GM21825 (cell line): Measurements from ENCODE around the gene NFRKB.

Experiments
- ATAC-seq: cut with Tn5 transposase; IDR thresholded peaks from one replicate; pipeline ENCODE4 v1.9.1; 2021; ENCODE audit warnings: mild to moderate bottlenecking, moderate library complexity; ENCODE audit not compliant: unreplicated experiment

Gene NFRKB

DNA sequence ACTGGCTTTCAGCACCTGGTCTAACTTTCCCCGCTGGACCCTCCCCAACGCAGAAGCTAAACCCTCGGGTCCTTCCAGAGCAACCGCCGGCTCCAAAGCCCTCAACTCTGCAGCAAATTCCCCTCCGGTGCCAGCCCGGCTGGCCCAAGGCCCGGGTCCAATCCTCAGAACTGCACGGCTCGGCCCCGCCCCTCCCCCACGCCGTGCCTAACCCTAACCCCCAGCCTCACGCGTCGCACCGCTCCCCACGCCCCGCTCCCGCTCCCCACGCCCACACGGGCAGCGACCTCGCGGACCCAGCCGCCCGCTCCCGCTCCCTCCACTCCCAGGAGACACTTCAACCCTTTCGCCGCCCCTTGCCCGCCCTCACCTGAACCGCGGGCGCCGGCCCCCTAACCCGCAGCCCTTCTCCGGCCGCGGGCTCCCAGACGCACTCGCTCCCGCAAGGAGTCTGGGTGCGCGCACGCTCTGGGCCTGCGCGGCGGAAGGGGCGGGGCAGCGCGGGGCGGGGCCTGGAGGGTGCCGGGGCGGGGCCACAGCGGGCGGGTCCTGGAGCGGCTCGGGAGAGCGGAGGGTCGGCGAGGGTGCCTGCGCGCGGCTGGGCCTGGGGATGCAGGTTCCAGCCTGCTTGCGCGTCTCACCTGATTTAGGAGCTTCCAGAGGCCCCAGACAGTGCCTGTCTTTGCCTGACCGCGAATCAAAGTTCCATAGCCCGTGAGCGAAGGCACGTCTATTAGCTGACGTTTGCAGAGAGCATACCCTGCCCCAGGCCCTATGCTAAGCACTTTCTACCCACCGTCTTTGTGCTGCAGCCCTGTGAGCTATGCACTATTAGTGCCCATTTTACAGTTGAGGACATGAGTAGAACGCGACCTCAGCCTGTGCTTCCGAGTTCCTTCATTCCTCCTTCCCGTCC lies at the start of gene NFRKB:
Gene NFRKB, minus strand, starts transcription at position 453 of the 916 bp plus-strand sequence. CDS start 2,729 bp downstream, outside the sequence.
- peak; percentile 96 for ATAC-seq

GRCh38 chr11:129944696-129945095 lies 49.3 kb upstream of the NFRKB start:
- ATAC-seq = no peak

DNA sequence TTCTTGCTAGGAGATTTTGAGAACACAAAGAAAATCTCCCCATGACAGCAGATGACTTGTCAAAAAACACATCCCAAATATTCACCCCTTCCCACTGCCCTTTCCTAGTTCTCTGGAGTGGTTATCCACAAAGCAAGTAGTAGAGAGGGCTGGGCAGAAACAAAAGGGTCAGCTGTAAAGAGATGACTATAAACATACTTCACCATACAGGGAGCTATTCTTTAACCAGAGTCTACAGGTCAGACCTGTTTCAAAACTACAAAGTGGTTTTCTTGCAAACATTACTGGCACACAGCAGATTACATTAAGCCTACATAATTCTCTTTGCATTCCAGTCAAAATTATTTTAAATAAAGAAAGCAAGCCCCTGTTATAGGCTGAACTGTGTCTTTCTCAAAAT lies 47.7 kb upstream of the NFRKB start:
- no peak for ATAC-seq

DNA sequence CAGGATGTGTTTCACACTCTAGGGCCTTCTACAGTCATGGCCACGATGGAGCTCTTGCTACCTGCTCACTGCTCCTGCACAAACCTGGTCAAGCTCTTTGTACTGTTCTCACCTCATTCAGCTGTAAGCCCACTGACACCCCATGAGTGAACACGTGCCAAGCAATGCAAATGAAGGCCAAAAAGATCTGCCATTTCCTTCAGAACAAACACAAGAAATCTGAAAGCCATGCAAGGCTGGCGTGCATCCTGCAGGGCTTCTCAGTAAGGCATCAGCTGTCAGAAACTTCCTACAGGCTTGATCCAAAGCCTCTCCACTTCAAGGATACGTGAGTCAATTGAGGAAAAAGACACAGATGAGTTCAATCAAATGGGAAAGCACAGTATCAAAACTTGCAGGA lies 44.1 kb upstream of the NFRKB start:
- ATAC-seq = no peak

- ATAC-seq = no peak
These were observed 43.4 kb upstream of the NFRKB start for GRCh38 chr11:129938764-129939163.

DNA sequence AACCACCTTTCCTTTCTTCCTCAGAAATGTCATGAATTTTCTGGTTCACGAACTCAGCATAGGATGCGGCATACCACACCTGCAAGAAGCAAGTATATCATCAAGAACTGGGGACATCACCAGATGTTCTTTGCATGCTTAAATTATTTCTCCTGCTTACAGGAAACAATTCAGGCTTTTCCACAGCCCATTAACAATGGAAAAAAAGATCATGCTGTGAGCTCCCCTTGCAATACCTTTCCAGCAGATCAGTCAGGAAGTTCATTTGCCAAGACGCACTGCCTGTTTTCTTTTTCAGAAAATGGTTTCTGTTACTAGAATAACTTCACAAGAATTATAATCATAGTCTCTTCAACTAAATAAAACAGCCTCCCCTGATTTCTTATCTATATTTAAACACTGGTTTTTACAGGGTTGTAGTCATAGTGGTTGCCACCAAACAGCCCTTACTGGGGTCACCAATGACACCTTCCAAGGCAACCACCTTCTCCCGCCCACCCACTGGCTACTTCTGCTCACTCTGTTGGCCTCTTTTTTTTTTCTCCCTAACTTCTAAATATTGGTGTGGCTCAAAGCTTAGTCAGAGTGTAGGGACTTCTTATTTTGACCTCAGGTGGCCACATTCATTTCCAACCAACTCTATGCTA lies 42.3 kb upstream of the NFRKB start:
- no peak for ATAC-seq

DNA sequence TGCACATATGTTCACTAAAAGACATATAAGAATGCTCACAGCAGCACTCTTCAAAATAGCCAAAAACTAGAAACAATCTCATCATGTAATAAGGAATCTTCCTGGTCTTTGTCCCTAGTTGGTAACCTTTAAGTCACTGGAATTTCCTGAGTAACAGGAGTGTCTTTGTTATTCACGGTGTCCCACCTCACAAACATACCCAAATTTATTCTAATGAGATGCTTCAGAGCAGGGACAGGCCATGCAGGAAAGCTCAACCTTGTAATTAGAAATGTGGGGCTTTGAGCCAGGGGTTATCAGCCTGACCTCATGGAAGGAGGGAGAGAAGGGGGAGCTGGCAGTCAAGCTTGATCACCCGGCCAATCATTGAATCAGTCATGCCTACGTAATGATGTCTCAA lies 40.3 kb upstream of the NFRKB start:
- ATAC-seq = no peak

GRCh38 chr11:129933891-129934290 lies 38.5 kb upstream of the NFRKB start:
- ATAC-seq = no peak

- no peak for ATAC-seq
These were observed 37.9 kb upstream of the NFRKB start for GRCh38 chr11:129933262-129933661.

- ATAC-seq = no peak
These were observed 37.1 kb upstream of the NFRKB start for GRCh38 chr11:129932381-129933067.

DNA sequence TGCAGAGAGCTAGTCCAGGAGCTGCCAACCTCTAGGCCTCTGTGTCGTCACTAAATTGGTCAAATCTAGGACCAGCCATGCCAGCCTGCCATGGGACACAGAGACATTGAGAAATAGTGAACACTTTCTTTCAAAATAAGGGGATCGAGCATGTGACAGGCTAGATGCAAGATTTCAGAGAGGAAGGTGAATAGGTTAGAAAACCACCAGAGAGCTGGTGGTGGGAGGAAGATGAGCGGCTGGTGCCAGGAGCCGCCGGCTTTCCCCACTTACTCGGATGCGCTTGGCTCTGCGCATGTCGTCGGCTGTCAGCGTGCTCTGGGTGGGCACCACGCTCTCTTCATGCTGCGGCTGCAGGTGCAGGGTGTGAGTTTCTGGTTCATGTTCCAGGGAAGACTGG lies 35.4 kb upstream of the NFRKB start:
- ATAC-seq = no peak

DNA sequence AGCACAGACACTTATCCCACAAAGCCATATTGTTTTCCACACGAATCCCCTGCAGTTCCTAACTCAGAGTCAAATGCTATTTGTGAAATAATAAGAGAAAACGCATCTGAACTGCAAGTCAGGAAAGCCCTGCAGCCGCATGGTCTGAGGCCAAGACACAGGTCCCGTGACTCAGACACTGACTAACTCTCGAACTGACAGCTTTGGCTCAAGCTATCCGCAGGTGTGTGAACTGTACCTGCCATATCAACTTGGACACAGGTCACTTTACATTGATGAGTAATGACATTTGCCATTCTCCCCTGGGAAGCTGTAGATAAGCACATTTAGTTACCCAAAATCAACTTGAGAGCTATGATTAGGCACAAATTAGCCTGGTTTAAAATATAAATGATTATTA lies 34.9 kb upstream of the NFRKB start:
- no peak for ATAC-seq

- no peak for ATAC-seq
These were observed 34.3 kb upstream of the NFRKB start for GRCh38 chr11:129929721-129930120.

GRCh38 chr11:129928923-129929692 lies 33.7 kb upstream of the NFRKB start:
- no peak for ATAC-seq

- no peak for ATAC-seq
These were observed 27.3 kb upstream of the NFRKB start for GRCh38 chr11:129922674-129923073.

- ATAC-seq = no peak
These were observed 23.0 kb upstream of the NFRKB start for GRCh38 chr11:129918361-129918760.

DNA sequence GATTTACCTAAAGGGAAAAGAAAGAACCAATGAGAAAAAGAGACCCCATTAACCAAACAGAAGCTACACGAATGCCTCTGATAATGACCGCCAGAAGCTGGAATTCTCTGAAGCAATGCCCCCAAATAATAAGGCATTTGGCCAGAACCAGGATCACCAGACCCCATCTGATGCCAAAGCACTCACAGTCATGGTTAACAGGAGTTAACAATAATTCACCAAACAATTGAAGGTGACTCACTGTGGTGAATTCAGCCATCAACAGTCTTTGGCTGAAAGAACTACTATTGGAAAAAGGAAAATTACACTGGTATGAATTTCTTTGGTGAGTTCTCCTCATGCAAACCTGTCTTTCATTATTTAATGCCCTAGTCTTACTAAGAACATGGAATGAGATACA lies 21.9 kb upstream of the NFRKB start:
- ATAC-seq = no peak

- no peak for ATAC-seq
These were observed 15.9 kb upstream of the NFRKB start for GRCh38 chr11:129911298-129911697.

DNA sequence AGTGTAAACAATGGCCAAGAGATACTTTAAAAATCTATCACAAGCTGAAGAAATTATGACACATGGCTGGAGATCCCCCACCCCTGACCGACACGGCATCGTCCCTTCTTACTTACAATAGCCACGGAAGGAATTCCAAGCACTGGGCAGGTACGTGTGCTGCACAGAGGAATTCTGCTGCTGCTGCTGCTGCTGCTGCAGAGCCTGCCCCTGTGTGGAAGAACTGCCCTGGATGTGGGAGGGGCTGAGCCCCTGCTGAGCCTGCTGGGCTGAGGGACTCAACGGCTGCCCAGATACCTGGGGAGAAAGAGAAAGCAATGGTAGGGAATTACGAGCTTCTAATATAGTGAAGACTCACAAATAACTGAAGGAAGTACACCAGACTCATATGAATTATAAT lies 15.0 kb upstream of the NFRKB start:
- no peak for ATAC-seq

- no peak for ATAC-seq
These were observed 10.0 kb upstream of the NFRKB start for GRCh38 chr11:129905402-129905801.

DNA sequence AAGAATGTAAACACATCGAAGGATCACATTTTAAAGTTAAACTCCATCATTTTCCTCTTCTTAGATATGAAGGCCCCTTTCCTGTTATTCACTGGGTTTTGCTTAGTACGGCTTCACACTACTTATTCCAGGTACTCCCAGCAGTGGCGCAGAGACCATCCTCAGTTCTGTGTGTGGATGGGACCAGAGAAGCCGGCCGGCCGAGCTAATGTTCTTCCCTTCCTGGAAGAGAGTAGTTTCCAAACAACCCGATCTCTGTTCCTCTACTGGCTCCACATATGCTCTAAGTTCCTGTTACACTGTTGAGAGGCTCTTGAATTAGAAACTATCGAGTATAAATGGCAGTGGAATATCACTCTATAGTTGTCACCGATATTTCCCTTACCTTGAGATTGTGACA lies 684 bp upstream of the NFRKB start:
- ATAC-seq = no peak
